ENCODE results near the gene LRRC8D.
"Not testable (repeated sequence)": the region's sequence is repeated elsewhere in the genome, so short reads cannot be mapped to it uniquely, and the experiment has no call there.

LRRC8D gene

GRCh38 chr1:89781494-89782126 lies 39.2 kb upstream of the LRRC8D start:
- no peaks in the 10 kb centered on the region for H3K36me3 ChIP-seq
- no peaks in the 10 kb centered on the region for H3K9me3 ChIP-seq (ENCODE audit: severe bottlenecking)
- H3K4me3 ChIP-seq (ENCODE audit: low read depth, low read length) = no peak overlapping the region
- TF ChIP-seq CTCF (IDR thresholded peaks at IDR 0.05; ENCODE audit: low read depth, low read length) = no peak
- H3K27ac ChIP-seq = no peak overlapping the region
- no peak for DNase-seq
- no peaks in the 10 kb centered on the region for H3K27me3 ChIP-seq (ENCODE audit: insufficient read depth, low read depth, severe bottlenecking)

GRCh38 chr1:89786628-89787214 lies 34.1 kb upstream of the LRRC8D start:
- Histone ChIP-seq H3K4me3 (ENCODE audit: low read depth, low read length) (no peak overlapping the region), H3K27me3 (ENCODE audit: insufficient read depth, low read depth, severe bottlenecking) (no peaks in the 10 kb centered on the region), H3K27ac (no peak overlapping the region), H3K36me3 (no peaks in the 10 kb centered on the region), H3K9me3 (ENCODE audit: severe bottlenecking) (no peaks in the 10 kb centered on the region)
- TF ChIP-seq CTCF (IDR thresholded peaks at IDR 0.05; ENCODE audit: low read depth, low read length) = no peak
- DNase-seq = no peak

- H3K27ac ChIP-seq = no peak overlapping the region
- DNase-seq = no peak
- no peak for TF ChIP-seq CTCF (IDR thresholded peaks at IDR 0.05; ENCODE audit: low read depth, low read length)
- H3K9me3 ChIP-seq (ENCODE audit: severe bottlenecking) = no peaks in the 10 kb centered on the region
- H3K36me3 ChIP-seq = no peaks in the 10 kb centered on the region
- no peak overlapping the region for H3K4me3 ChIP-seq (ENCODE audit: low read depth, low read length)
- no peaks in the 10 kb centered on the region for H3K27me3 ChIP-seq (ENCODE audit: insufficient read depth, low read depth, severe bottlenecking)
Observed at GRCh38 chr1:89790592-89790991, 30.2 kb upstream of the LRRC8D start.

- no peak overlapping the region for H3K27ac ChIP-seq
- no peaks in the 10 kb centered on the region for H3K9me3 ChIP-seq (ENCODE audit: severe bottlenecking)
- DNase-seq = no peak
- H3K4me3 ChIP-seq (ENCODE audit: low read depth, low read length) = no peak overlapping the region
- H3K27me3 ChIP-seq (ENCODE audit: insufficient read depth, low read depth, severe bottlenecking) = no peaks in the 10 kb centered on the region
- TF ChIP-seq CTCF (IDR thresholded peaks at IDR 0.05; ENCODE audit: low read depth, low read length) = no peak
- H3K36me3 ChIP-seq = no peaks in the 10 kb centered on the region
Observed at GRCh38 chr1:89791064-89791726, 29.6 kb upstream of the LRRC8D start.

- no peak overlapping the region for H3K4me3 ChIP-seq (ENCODE audit: low read depth, low read length)
- no peak for DNase-seq
- H3K27ac ChIP-seq = no peak overlapping the region
- H3K9me3 ChIP-seq (ENCODE audit: severe bottlenecking) = no peaks in the 10 kb centered on the region
- H3K36me3 ChIP-seq = no peaks in the 10 kb centered on the region
- H3K27me3 ChIP-seq (ENCODE audit: insufficient read depth, low read depth, severe bottlenecking) = no peaks in the 10 kb centered on the region
- no peak for TF ChIP-seq CTCF (IDR thresholded peaks at IDR 0.05; ENCODE audit: low read depth, low read length)
Observed at GRCh38 chr1:89794406-89794805, 26.4 kb upstream of the LRRC8D start.

- not testable (repeated sequence) for H3K9me3 ChIP-seq (ENCODE audit: severe bottlenecking); H3K4me3 ChIP-seq (ENCODE audit: low read depth, low read length); DNase-seq; H3K27me3 ChIP-seq (ENCODE audit: insufficient read depth, low read depth, severe bottlenecking); H3K36me3 ChIP-seq; H3K27ac ChIP-seq
Observed at GRCh38 chr1:89795571-89795970, 25.3 kb upstream of the LRRC8D start.

GRCh38 chr1:89797876-89798275 lies 23.0 kb upstream of the LRRC8D start:
- H3K9me3 ChIP-seq (ENCODE audit: severe bottlenecking); DNase-seq; H3K36me3 ChIP-seq; H3K27ac ChIP-seq; H3K4me3 ChIP-seq (ENCODE audit: low read depth, low read length); H3K27me3 ChIP-seq (ENCODE audit: insufficient read depth, low read depth, severe bottlenecking): not testable (repeated sequence)

All from WERI-Rb-1 (cell line).